ENCODE measurements around the gene SEPTIN1. TPM values are rescaled to one million over a fixed set of nuclear protein-coding genes. Genes with fewer than 3 reads are reported as not detected.

SEPTIN1 gene
- total and polyA plus RNA-seq, 2 of the 13 experiments (the other 11 are each of a cell fraction or from before 2014, with no cell fraction given) = 0.18 to 0.67 TPM

DNA sequence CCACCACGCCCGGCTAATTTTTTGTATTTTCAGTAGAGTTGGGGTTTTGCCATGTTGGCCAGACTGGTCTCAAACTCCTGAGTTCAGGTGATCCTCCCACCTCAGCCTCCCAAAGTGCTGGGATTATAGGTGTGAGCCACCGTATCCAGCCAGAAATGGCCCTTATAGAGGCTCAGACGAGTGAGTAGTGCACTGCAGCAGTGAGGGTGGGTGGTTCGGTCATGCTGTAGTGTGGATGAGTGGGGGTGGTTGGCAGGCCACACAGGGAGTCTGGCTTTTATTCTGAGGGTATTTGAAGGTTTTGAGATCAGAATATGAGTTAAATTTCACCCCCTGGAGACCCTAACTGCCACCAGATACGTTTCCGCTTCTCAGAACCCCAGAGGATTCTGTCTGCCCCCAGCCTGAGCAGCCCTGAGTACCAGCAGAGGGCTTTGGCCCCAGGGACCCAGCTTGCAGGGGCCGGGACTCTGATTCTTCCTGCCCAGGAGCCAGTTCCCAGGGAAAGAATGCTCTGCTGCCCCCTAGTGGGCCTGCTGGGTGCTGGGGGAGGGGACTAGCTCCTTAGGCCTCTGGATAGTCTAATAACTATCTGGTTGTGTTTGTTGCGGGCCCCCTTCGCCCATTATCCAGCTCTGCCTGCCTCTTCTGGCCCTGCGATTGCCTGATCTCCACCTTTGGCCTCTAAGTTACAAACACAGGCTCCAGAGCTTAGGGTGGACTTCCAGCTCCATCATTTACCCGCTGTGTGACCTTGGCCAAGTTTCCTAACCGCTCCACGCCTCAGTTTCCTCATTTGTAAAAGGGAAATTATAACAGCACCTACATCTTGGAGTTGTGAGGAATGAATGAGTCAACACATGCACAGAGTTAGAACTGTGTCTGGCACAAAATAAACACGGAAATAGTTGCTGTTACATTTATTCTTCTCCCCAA is 27.0 kb upstream of the SEPTIN1 start (continued):
- TF ChIP-seq, protein P1, sequence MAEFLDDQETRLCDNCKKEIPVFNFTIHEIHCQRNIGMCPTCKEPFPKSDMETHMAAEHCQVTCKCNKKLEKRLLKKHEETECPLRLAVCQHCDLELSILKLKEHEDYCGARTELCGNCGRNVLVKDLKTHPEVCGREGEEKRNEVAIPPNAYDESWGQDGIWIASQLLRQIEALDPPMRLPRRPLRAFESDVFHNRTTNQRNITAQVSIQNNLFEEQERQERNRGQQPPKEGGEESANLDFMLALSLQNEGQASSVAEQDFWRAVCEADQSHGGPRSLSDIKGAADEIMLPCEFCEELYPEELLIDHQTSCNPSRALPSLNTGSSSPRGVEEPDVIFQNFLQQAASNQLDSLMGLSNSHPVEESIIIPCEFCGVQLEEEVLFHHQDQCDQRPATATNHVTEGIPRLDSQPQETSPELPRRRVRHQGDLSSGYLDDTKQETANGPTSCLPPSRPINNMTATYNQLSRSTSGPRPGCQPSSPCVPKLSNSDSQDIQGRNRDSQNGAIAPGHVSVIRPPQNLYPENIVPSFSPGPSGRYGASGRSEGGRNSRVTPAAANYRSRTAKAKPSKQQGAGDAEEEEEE (CRISPR knock-in tag; IDR thresholded peaks at IDR 0.05; ENCODE audit: borderline replicate concordance) = no peak
- no peak for TF ChIP-seq PTBP1 (IDR thresholded peaks at IDR 0.05; ENCODE audit: low read depth, low read length, poor library complexity, severe bottlenecking)
- TF ChIP-seq ZNF251 (CRISPR knock-in tag; IDR thresholded peaks at IDR 0.05) = no peak
- no peak for TF ChIP-seq ZNF839 (CRISPR knock-in tag; IDR thresholded peaks at IDR 0.05; ENCODE audit: borderline replicate concordance)
- peak; percentile 65; the same call in 1 of the 2 replicates for TF ChIP-seq KLF11 (CRISPR knock-in tag; IDR thresholded peaks at IDR 0.05)
- TF ChIP-seq ZBTB1 (CRISPR knock-in tag; IDR thresholded peaks at IDR 0.05; ENCODE audit: borderline replicate concordance) = no peak
- TF ChIP-seq KDM5A (IDR thresholded peaks at IDR 0.05; ENCODE audit: borderline replicate concordance, low read length) = no peak
- TF ChIP-seq IRX3 (CRISPR knock-in tag; IDR thresholded peaks at IDR 0.05; ENCODE audit: borderline replicate concordance, low read depth) = no peak
- TF ChIP-seq ZNF253 (CRISPR knock-in tag; IDR thresholded peaks at IDR 0.05; ENCODE audit: borderline replicate concordance) = no peak
- peak; percentile 86 for TF ChIP-seq SAP130 (CRISPR knock-in tag; IDR thresholded peaks at IDR 0.05; ENCODE audit: low read depth)
- no peak for TF ChIP-seq NR2F6 (IDR thresholded peaks at IDR 0.05)
- no peak; the same call in 1 of the 2 replicates for TF ChIP-seq NR2F6 (CRISPR knock-in tag; IDR thresholded peaks at IDR 0.05)
- 0 out of 2 replicates have a peak, but pooled peaks have one; percentile 44 for TF ChIP-seq TARDBP (CRISPR knock-in tag; IDR thresholded peaks at IDR 0.05)
- no peak for TF ChIP-seq TCF12 (IDR thresholded peaks at IDR 0.05)
- TF ChIP-seq TCF12 (CRISPR knock-in tag; IDR thresholded peaks at IDR 0.05) = no peak
- TF ChIP-seq, protein P2, sequence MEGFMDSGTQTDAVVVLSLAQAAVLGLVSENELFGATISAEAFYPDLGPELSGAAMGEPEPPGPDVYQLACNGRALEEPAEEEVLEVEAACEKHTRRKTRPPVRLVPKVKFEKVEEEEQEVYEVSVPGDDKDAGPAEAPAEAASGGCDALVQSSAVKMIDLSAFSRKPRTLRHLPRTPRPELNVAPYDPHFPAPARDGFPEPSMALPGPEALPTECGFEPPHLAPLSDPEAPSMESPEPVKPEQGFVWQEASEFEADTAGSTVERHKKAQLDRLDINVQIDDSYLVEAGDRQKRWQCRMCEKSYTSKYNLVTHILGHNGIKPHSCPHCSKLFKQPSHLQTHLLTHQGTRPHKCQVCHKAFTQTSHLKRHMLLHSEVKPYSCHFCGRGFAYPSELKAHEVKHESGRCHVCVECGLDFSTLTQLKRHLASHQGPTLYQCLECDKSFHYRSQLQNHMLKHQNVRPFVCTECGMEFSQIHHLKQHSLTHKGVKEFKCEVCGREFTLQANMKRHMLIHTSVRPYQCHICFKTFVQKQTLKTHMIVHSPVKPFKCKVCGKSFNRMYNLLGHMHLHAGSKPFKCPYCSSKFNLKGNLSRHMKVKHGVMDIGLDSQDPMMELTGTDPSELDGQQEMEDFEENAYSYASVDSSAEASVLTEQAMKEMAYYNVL (CRISPR knock-in tag; IDR thresholded peaks at IDR 0.05; ENCODE audit: borderline replicate concordance) = no peak
- no peak for TF ChIP-seq ZNF138 (CRISPR knock-in tag; IDR thresholded peaks at IDR 0.05; ENCODE audit: low read depth)
- TF ChIP-seq SNRNP70 (IDR thresholded peaks at IDR 0.05; ENCODE audit: low read depth, low read length) = no peak
- TF ChIP-seq TEAD2 (CRISPR knock-in tag; IDR thresholded peaks at IDR 0.05) = no peak
- TF ChIP-seq, protein P3, sequence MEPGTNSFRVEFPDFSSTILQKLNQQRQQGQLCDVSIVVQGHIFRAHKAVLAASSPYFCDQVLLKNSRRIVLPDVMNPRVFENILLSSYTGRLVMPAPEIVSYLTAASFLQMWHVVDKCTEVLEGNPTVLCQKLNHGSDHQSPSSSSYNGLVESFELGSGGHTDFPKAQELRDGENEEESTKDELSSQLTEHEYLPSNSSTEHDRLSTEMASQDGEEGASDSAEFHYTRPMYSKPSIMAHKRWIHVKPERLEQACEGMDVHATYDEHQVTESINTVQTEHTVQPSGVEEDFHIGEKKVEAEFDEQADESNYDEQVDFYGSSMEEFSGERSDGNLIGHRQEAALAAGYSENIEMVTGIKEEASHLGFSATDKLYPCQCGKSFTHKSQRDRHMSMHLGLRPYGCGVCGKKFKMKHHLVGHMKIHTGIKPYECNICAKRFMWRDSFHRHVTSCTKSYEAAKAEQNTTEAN (CRISPR knock-in tag; conservative IDR thresholded peaks at IDR 0.05) = no peak
- 0 out of 2 replicates have a peak, but pooled peaks have one; percentile 15 for TF ChIP-seq RBFOX2 (IDR thresholded peaks at IDR 0.05; ENCODE audit: low read depth, low read length)
- TF ChIP-seq, protein P4, sequence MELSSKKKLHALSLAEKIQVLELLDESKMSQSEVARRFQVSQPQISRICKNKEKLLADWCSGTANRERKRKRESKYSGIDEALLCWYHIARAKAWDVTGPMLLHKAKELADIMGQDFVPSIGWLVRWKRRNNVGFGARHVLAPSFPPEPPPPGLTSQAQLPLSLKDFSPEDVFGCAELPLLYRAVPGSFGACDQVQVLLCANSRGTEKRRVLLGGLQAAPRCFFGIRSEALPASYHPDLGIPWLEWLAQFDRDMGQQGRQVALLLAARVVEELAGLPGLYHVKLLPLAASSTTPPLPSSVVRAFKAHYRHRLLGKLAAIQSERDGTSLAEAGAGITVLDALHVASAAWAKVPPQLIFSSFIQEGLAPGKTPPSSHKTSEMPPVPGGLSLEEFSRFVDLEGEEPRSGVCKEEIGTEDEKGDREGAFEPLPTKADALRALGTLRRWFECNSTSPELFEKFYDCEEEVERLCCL (CRISPR knock-in tag; IDR thresholded peaks at IDR 0.05; ENCODE audit: borderline replicate concordance) = no peak
